Esophagus squamous epithelium (tissue), 4 donors: ENCODE data around the gene SRF.

Experiments
- POLR2A ChIP-seq, 4 donors: fragments of 450-650 bp; IDR thresholded peaks; one replicate each; pipeline ENCODE4 v1.6.1; 2017; ENCODE audit warnings: antibody characterized with exemption in 4 of 4, mild to moderate bottlenecking in 4 of 4, moderate library complexity in 3 of 4
- TF ChIP-seq, protein P1 (sequence below), 6 experiments: fragments of 450-650 bp in 4 of 6; fragments of 200-600 bp in 2 of 6; sonication (generic) in 2 of 6; IDR thresholded peaks; one replicate each; pipeline ENCODE4 v1.5.1; 2016 to 2019; ENCODE audit warnings: antibody characterized with exemption in 6 of 6, mild to moderate bottlenecking in 4 of 6, moderate library complexity in 4 of 6

DNA sequence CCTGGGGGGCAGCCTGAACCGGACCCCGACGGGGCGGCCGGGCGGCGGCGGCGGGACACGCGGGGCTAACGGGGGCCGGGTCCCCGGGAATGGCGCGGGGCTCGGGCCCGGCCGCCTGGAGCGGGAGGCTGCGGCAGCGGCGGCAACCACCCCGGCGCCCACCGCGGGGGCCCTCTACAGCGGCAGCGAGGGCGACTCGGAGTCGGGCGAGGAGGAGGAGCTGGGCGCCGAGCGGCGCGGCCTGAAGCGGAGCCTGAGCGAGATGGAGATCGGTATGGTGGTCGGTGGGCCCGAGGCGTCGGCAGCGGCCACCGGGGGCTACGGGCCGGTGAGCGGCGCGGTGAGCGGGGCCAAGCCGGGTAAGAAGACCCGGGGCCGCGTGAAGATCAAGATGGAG is 636 bp downstream of the SRF start:
- TF ChIP-seq, protein P1, sequence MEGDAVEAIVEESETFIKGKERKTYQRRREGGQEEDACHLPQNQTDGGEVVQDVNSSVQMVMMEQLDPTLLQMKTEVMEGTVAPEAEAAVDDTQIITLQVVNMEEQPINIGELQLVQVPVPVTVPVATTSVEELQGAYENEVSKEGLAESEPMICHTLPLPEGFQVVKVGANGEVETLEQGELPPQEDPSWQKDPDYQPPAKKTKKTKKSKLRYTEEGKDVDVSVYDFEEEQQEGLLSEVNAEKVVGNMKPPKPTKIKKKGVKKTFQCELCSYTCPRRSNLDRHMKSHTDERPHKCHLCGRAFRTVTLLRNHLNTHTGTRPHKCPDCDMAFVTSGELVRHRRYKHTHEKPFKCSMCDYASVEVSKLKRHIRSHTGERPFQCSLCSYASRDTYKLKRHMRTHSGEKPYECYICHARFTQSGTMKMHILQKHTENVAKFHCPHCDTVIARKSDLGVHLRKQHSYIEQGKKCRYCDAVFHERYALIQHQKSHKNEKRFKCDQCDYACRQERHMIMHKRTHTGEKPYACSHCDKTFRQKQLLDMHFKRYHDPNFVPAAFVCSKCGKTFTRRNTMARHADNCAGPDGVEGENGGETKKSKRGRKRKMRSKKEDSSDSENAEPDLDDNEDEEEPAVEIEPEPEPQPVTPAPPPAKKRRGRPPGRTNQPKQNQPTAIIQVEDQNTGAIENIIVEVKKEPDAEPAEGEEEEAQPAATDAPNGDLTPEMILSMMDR (IDR thresholded peaks at IDR 0.05) = no peak
- no peak for TF ChIP-seq POLR2A (IDR thresholded peaks at IDR 0.05)
